H1 (cell line): ENCODE measurements around the gene ALDH7A1. TPM values are rescaled to one million over a fixed set of nuclear protein-coding genes. Genes with fewer than 3 reads are reported as not detected.

Source experiments
- CTCF ChIA-PET: fragments of 300-600 bp; sonication (Branson Sonifier 250); formaldehyde crosslinking; loops from one replicate; lab custom pipeline; 2021; ENCODE audit not compliant: partially characterized antibody; lab: Charles Lee
- POLR2A ChIA-PET: fragments of 300-600 bp; sonication (Branson Sonifier 250); formaldehyde crosslinking; loops from one replicate; lab custom pipeline; 2021; ENCODE audit warnings: inconsistent platforms; ENCODE audit not compliant: partially characterized antibody; lab: Charles Lee
- DNase-seq, 2 experiments: peaks; one replicate each; pipeline versions ENCODE4 v3.0.0 to v3.0.0-alpha.2; 2010 to 2022; ENCODE audit warnings: low spot score in 2 of 2, low read depth in 1 of 2, mixed read lengths in 1 of 2
- FAIRE-seq: peaks from 2 replicates; lab custom pipeline; 2011; peaks lifted over from hg19 to GRCh38; lab: Jason Lieb, UNC
- H2AFZ ChIP-seq: 2 replicates; pipeline ENCODE4 v1.8.1; 2012; ENCODE audit warnings: low read length, inconsistent platforms
- H2AK5ac ChIP-seq: 2 replicates; pipeline ENCODE4 v1.6.1; 2013; ENCODE audit warnings: low read depth, low read length
- H2BK120ac ChIP-seq: replicated peaks from 2 replicates; pipeline ENCODE3; 2013; ENCODE audit warnings: low read depth, low read length, inconsistent platforms
- H2BK12ac ChIP-seq: 2 replicates; pipeline ENCODE4 v1.6.1; 2013; ENCODE audit warnings: low read depth, low read length
- H2BK15ac ChIP-seq: 2 replicates; pipeline ENCODE4 v1.6.1; 2013; ENCODE audit warnings: low read length
- H2BK20ac ChIP-seq: 2 replicates; pipeline ENCODE4 v1.6.1; 2013; ENCODE audit warnings: low read length
- H2BK5ac ChIP-seq: 2 replicates; pipeline ENCODE4 v1.6.1; 2013; ENCODE audit warnings: low read depth, low read length
- H3K14ac ChIP-seq: 2 replicates; pipeline ENCODE4 v1.6.1; 2013; ENCODE audit warnings: inconsistent platforms; ENCODE audit not compliant: insufficient read length
- H3K18ac ChIP-seq: 2 replicates; pipeline ENCODE4 v1.6.1; 2013; ENCODE audit warnings: low read length; ENCODE audit errors: extremely low read depth
- H3K23ac ChIP-seq: 2 replicates; pipeline ENCODE4 v1.6.1; 2013; ENCODE audit warnings: inconsistent platforms; ENCODE audit not compliant: insufficient read length
- H3K23me2 ChIP-seq: 2 replicates; pipeline ENCODE4 v1.6.1; 2013; ENCODE audit warnings: low read depth, low read length
- H3K27ac ChIP-seq: 2 replicates; pipeline ENCODE4 v1.6.1; 2011; ENCODE audit warnings: low read depth, low read length, inconsistent platforms
- H3K27me3 ChIP-seq, 4 experiments: replicated peaks in 1 of 4; 1 replicate in 1 of 4; 2 replicates in 3 of 4; pipeline versions ENCODE4 v1.6.1 to v1.8.1; 2011 to 2013; ENCODE audit warnings: low read length in 3 of 4, mild to moderate bottlenecking in 3 of 4, inconsistent platforms in 2 of 4, mixed read lengths in 2 of 4, moderate library complexity in 1 of 4; ENCODE audit not compliant: control insufficient read depth in 3 of 4, insufficient read depth in 3 of 4; ENCODE audit errors: extremely low read depth in 1 of 4
- H3K36me3 ChIP-seq, 4 experiments: 2 replicates each; pipeline versions ENCODE4 v1.6.1 to v1.8.1; 2011 to 2013; ENCODE audit warnings: mild to moderate bottlenecking in 4 of 4, low read length in 3 of 4, moderate library complexity in 2 of 4, control low read depth in 1 of 4, inconsistent platforms in 1 of 4; ENCODE audit not compliant: insufficient read depth in 4 of 4, control insufficient read depth in 2 of 4
- H3K4ac ChIP-seq: replicated peaks from 2 replicates; pipeline ENCODE3; 2013; ENCODE audit warnings: low read length, low read depth, mixed read lengths, inconsistent platforms; ENCODE audit not compliant: insufficient read length
- H3K4me1 ChIP-seq, 4 experiments: replicated peaks in 1 of 4; 1 replicate in 1 of 4; 2 replicates in 3 of 4; pipeline versions ENCODE4 v1.6.1 to v1.8.1; 2011 to 2013; ENCODE audit warnings: low read length in 3 of 4, inconsistent platforms in 2 of 4, mixed read lengths in 1 of 4; ENCODE audit not compliant: insufficient read depth in 4 of 4, control insufficient read depth in 3 of 4
- H3K4me2 ChIP-seq, 2 experiments: 2 replicates each; pipeline versions ENCODE4 v1.6.1 to v1.8.1; 2011 to 2013; ENCODE audit warnings: low read depth in 2 of 2, low read length in 2 of 2, control low read depth in 1 of 2, inconsistent platforms in 1 of 2, mild to moderate bottlenecking in 1 of 2; ENCODE audit not compliant: insufficient read depth in 1 of 2
- H3K4me3 ChIP-seq, 4 experiments: fragments of 200-600, 300-600 bp in 1 of 4; sonication (generic), shearing (Covaris generic), sonication (Bioruptor Twin) in 1 of 4; 2 replicates each; pipeline versions ENCODE4 v1.5.1 to v1.8.1; 2011 to 2016; ENCODE audit warnings: low read length in 4 of 4, low read depth in 3 of 4, control low read depth in 2 of 4, inconsistent platforms in 2 of 4, mild to moderate bottlenecking in 2 of 4, mixed read lengths in 1 of 4, moderate library complexity in 1 of 4; ENCODE audit not compliant: insufficient read depth in 2 of 4; ENCODE audit errors: extremely low read depth in 1 of 4
- H3K56ac ChIP-seq: replicated peaks from 2 replicates; pipeline ENCODE3; 2013; ENCODE audit warnings: low read depth, mild to moderate bottlenecking, mixed read lengths, low read length, inconsistent platforms; ENCODE audit not compliant: insufficient read length
- H3K79me1 ChIP-seq: 2 replicates; pipeline ENCODE4 v1.6.1; 2013; ENCODE audit warnings: low read depth, low read length, control low read depth
- H3K79me2 ChIP-seq, 2 experiments: 2 replicates each; pipeline versions ENCODE4 v1.6.1 to v1.8.1; 2012 to 2013; ENCODE audit warnings: low read length in 2 of 2, mild to moderate bottlenecking in 2 of 2, inconsistent platforms in 1 of 2; ENCODE audit not compliant: insufficient read depth in 2 of 2, control insufficient read depth in 1 of 2
- H3K9ac ChIP-seq, 4 experiments: replicated peaks in 1 of 4; 1 replicate in 1 of 4; 2 replicates in 3 of 4; pipeline versions ENCODE4 v1.6.1 to v1.8.1; 2011 to 2013; ENCODE audit warnings: low read depth in 3 of 4, low read length in 3 of 4, control low read depth in 2 of 4, mild to moderate bottlenecking in 2 of 4, moderate library complexity in 2 of 4, inconsistent platforms in 1 of 4; ENCODE audit errors: extremely low read depth in 1 of 4
- H3K9me3 ChIP-seq, 2 experiments: 2 replicates each; pipeline versions ENCODE4 v1.6.1 to v1.8.1; 2012 to 2013; ENCODE audit warnings: mild to moderate bottlenecking in 2 of 2, moderate library complexity in 2 of 2, control low read depth in 1 of 2, inconsistent platforms in 1 of 2, low read depth in 1 of 2, low read length in 1 of 2, mixed read lengths in 1 of 2; ENCODE audit not compliant: insufficient read depth in 2 of 2
- H4K20me1 ChIP-seq, 2 experiments: replicated peaks in 1 of 2; 2 replicates each; pipeline versions ENCODE3 to v1.8.1; 2011 to 2013; ENCODE audit warnings: inconsistent platforms in 2 of 2, low read length in 2 of 2, mild to moderate bottlenecking in 1 of 2; ENCODE audit not compliant: insufficient read depth in 2 of 2, control insufficient read depth in 1 of 2
- H4K5ac ChIP-seq: 2 replicates; pipeline ENCODE4 v1.6.1; 2013; ENCODE audit warnings: low read length, low read depth, mixed read lengths, inconsistent platforms; ENCODE audit not compliant: insufficient read length
- H4K8ac ChIP-seq: 2 replicates; pipeline ENCODE4 v1.8.0; 2013; ENCODE audit warnings: mild to moderate bottlenecking, moderate library complexity, low read length, inconsistent platforms; ENCODE audit not compliant: insufficient read depth; ENCODE audit errors: extremely low read depth
- H4K91ac ChIP-seq: replicated peaks from 2 replicates; pipeline ENCODE3; 2013; ENCODE audit warnings: low read length, mixed read lengths, inconsistent platforms; ENCODE audit not compliant: insufficient read length
- ASH2L ChIP-seq: fragments of 200-600, 300-600 bp; sonication (generic); IDR thresholded peaks from one replicate; pipeline ENCODE4 v1.7.1; 2017; ENCODE audit warnings: low read length
- BRCA1 ChIP-seq: IDR thresholded peaks from 2 replicates; pipeline ENCODE4 v1.6.1; 2012; ENCODE audit warnings: low read depth, low read length, improper control_type of control experiment
- CTCF ChIP-seq, 3 experiments: IDR thresholded peaks; 1 replicate in 2 of 3; 2 replicates in 1 of 3; pipeline versions ENCODE4 v1.5.1 to v1.6.1; 2011; ENCODE audit warnings: low read length in 3 of 3, mild to moderate bottlenecking in 3 of 3, inconsistent platforms in 2 of 3, low read depth in 1 of 3, moderate library complexity in 1 of 3; ENCODE audit not compliant: insufficient read depth in 1 of 3; ENCODE audit errors: control extremely low read depth in 1 of 3
- EZH2 ChIP-seq: fragments of 200-600 bp; sonication (generic); IDR thresholded peaks from 2 replicates; pipeline ENCODE4 v1.7.1; 2012; ENCODE audit warnings: low read depth, mild to moderate bottlenecking, moderate library complexity, low read length, inconsistent platforms; ENCODE audit not compliant: severe bottlenecking
- FOSL1 ChIP-seq: IDR thresholded peaks from 2 replicates; pipeline ENCODE4 v1.6.1; 2011; ENCODE audit warnings: mild to moderate bottlenecking, low read depth, low read length, moderate library complexity; ENCODE audit not compliant: insufficient read depth
- KDM1A ChIP-seq: fragments of 200-600, 300-600 bp; sonication (generic); IDR thresholded peaks from 2 replicates; pipeline ENCODE4 v1.7.1; 2016; ENCODE audit warnings: mild to moderate bottlenecking, low read length, borderline replicate concordance
- KDM4A ChIP-seq: IDR thresholded peaks from one replicate; pipeline ENCODE4 v1.7.1; 2012; ENCODE audit warnings: low read depth, mild to moderate bottlenecking, moderate library complexity, low read length, inconsistent platforms; ENCODE audit not compliant: severe bottlenecking
- MAFK ChIP-seq: IDR thresholded peaks from 2 replicates; pipeline ENCODE4 v1.6.1; 2012; ENCODE audit warnings: low read depth, mild to moderate bottlenecking, improper control_type of control experiment, low read length
- POU5F1 ChIP-seq: IDR thresholded peaks from 2 replicates; pipeline ENCODE4 v1.6.1; 2011; ENCODE audit warnings: low read depth, mild to moderate bottlenecking, low read length, moderate library complexity
- RBBP5 ChIP-seq: IDR thresholded peaks from 2 replicates; pipeline ENCODE4 v1.7.1; 2012; ENCODE audit warnings: low read depth, mild to moderate bottlenecking, inconsistent platforms, low read length, moderate library complexity, borderline replicate concordance
- RXRA ChIP-seq: IDR thresholded peaks from 2 replicates; pipeline ENCODE4 v1.6.1; 2011; ENCODE audit warnings: low read depth, mild to moderate bottlenecking, low read length, moderate library complexity; ENCODE audit not compliant: insufficient read depth
- SIRT6 ChIP-seq: IDR thresholded peaks from one replicate; pipeline ENCODE4 v1.7.1; 2012; ENCODE audit warnings: low read length, inconsistent platforms
- WGBS, 2 experiments: shearing (Covaris generic) in 1 of 2; methylation state at CpG; one replicate each; pipeline versions ENCODE4 v1.1.6 to v1.1.7; 2013 to 2015; ENCODE audit warnings: low lambda C conversion rate in 2 of 2, mixed read lengths in 2 of 2, inconsistent platforms in 1 of 2, low coverage in 1 of 2, missing lambda C conversion rate in 1 of 2; ENCODE audit not compliant: insufficient replicate concordance in 2 of 2, insufficient coverage in 1 of 2, insufficient read length in 1 of 2; ENCODE audit errors: extremely low coverage in 1 of 2, missing lambda C conversion rate in 1 of 2; 5-methylcytosine and 5-hydroxymethylcytosine counted together
- polyA plus RNA-seq, 7 experiments: library from polyadenylated mRNA; depleted of rRNA in 3 of 7; stranded (reverse) in 5 of 7; unstranded in 2 of 7; fragments of >200 nt in 5 of 7; fragments of 200-250 nt in 2 of 7; gene quantifications; 1 replicate in 5 of 7; 2 replicates in 1 of 7; 4 replicates in 1 of 7; pipeline versions ENCODE4 v1.2.1 to v1.2.3, GENCODE V29; 2011 to 2013; ENCODE audit warnings: missing spikeins in 2 of 7, mixed read lengths in 2 of 7
- total RNA-seq: library from RNA; stranded (reverse); fragmentation: NEBNext Ultra II Directional; extraction: Animal tissue kit (Norgen Biotek cat#: 25700); gene quantifications from 2 replicates; pipeline ENCODE4 v1.2.1, GENCODE V29; 2021

ALDH7A1 gene
- total and polyA plus RNA-seq, 2 of the 8 experiments (the other 6 are each of a cell fraction or from before 2014, with no cell fraction given), result 99.6 to 225 TPM

DNA sequence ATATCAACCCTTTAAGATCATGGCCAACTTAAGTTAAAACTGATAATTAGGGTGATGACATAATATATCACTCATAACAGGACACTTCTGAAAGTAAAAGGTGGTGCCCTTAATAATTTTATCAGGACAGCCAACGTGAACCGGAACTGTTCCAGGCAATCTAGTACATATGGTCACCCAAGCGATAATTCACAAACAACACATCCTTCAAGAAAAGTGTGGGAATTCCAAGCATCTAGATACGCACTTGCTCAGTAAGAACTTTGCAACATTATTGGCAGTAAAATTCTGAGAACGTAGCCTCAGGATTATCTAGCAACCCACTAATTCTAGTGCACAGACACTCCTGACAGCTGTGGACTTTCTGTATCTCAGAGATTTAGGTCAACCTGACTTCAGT lies 85.7 kb downstream of the ALDH7A1 start:
- Histone ChIP-seq H2BK20ac (no peak overlapping the region), H3K9ac (no peak overlapping the region), H4K20me1 (no peaks in the 10 kb centered on the region), H3K18ac (no peak overlapping the region), H3K4me3 (no peak overlapping the region), H3K56ac (no peak overlapping the region), H3K23ac (no peak overlapping the region), H2BK15ac (no peak overlapping the region), H4K8ac (no peak overlapping the region), H2BK5ac (no peak overlapping the region), H3K14ac (no peak overlapping the region), H3K27me3 (no peaks in the 10 kb centered on the region), H3K27ac (no peak overlapping the region), H3K79me1 (no peaks in the 10 kb centered on the region), H3K4me1 (peaks cover 0 to 3% (median 0%) of the 10 kb centered on the region in 4 experiments; a peak in 1 of 7 replicates), H4K5ac (no peak overlapping the region), H3K23me2 (no peaks in the 10 kb centered on the region)
- DNase-seq, result no peak
- no peak for TF ChIP-seq MAFK
- TF ChIP-seq SIRT6, result no peak
- TF ChIP-seq POU5F1, result no peak
- no peak for TF ChIP-seq BRCA1
- no peak for TF ChIP-seq KDM1A
- no peak for TF ChIP-seq ASH2L
- TF ChIP-seq RBBP5, result no peak
- TF ChIP-seq FOSL1, result no peak
- TF ChIP-seq RXRA, result no peak
- TF ChIP-seq CTCF (IDR thresholded peaks at IDR 0.05; ENCODE audit: control extremely low read depth in 1 of 3, insufficient read depth in 1 of 3, low read depth in 1 of 3, low read length in 3 of 3), result no peak
- no peak for TF ChIP-seq KDM4A
- TF ChIP-seq EZH2, result no peak
- TF ChIP-seq, all 59 proteins: peak for 0
- Histone ChIP-seq H3K9me3 (no peaks in the 10 kb centered on the region), H2AK5ac (no peak overlapping the region), H3K36me3 (no peaks in the 10 kb centered on the region), H3K4ac (no peak overlapping the region), H2BK120ac (no peak overlapping the region), H4K91ac (no peak overlapping the region), H3K79me2 (no peaks in the 10 kb centered on the region), H2AFZ (no peak overlapping the region), H3K4me2 (no peak overlapping the region), H2BK12ac (no peak overlapping the region)
- no peak for FAIRE-seq
- ChIA-PET CTCF (interaction anchor here (1.3 to 1.7 kb wide), 2 partner anchors 9 to 171 kb away, joined by 3 to 8 read pairs; no protein-coding TSS in a partner anchor), POLR2A (no interaction called here)
- WGBS, 2 experiments, result 93% methylated on average over 5 of the region's 5 CpGs; no CpG with 5 or more reads in 1 of the 2 experiments
